Measurements from ENCODE around the gene FLT1.

- TF ChIP-seq ATF2 (tag by site-specific recombination; IDR thresholded peaks at IDR 0.05; ENCODE audit: low read depth): no peak
- TF ChIP-seq CTCF (tag by site-specific recombination; IDR thresholded peaks at IDR 0.05): no peak
- no peak for TF ChIP-seq ZNF391 (tag by site-specific recombination; IDR thresholded peaks at IDR 0.05; ENCODE audit: borderline replicate concordance, low read depth)
- TF ChIP-seq ZNF639 (tag by site-specific recombination; IDR thresholded peaks at IDR 0.05): no peak
- TF ChIP-seq ZNF561 (tag by site-specific recombination; IDR thresholded peaks at IDR 0.05; ENCODE audit: borderline replicate concordance): no peak
- TF ChIP-seq ZNF280D (tag by site-specific recombination; IDR thresholded peaks at IDR 0.05): no peak
- TF ChIP-seq GFI1B (tag by site-specific recombination; IDR thresholded peaks at IDR 0.05): no peak
These were observed 4.9 kb downstream of the FLT1 start for GRCh38 chr13:28490061-28490460.
